A549 (cell line): ENCODE measurements around the gene ABI3BP.

Source experiments
- BHLHE40 ChIP-seq: IDR thresholded peaks from 2 replicates; pipeline ENCODE4 v1.6.1; 2012; ENCODE audit warnings: low read depth, low read length, inconsistent platforms
- CHD2 ChIP-seq: fragments of 150-350 bp; IDR thresholded peaks from 2 replicates; pipeline ENCODE4 v1.6.1; 2014; ENCODE audit warnings: low read length; ENCODE audit not compliant: partially characterized antibody
- CTCF ChIP-seq: fragments of >200 bp; sonication (Bioruptor Twin); formaldehyde crosslinking; IDR thresholded peaks from 3 replicates; pipeline ENCODE4 v1.5.1; 2016
- EP300 ChIP-seq, 2 experiments: fragments of >200 bp; sonication (Bioruptor Twin); formaldehyde crosslinking; IDR thresholded peaks; 2 replicates in 1 of 2; 3 replicates in 1 of 2; pipeline ENCODE4 v1.6.1; 2016 to 2017
- HOXA7 ChIP-seq: fragments of 250-450 bp; sonication (Bioruptor Pico); IDR thresholded peaks from 2 replicates; pipeline ENCODE4 v1.5.0; 2020; ENCODE audit warnings: mild to moderate bottlenecking, moderate library complexity
- JUNB ChIP-seq: fragments of >200 bp; sonication (Bioruptor Twin); formaldehyde crosslinking; IDR thresholded peaks from 2 replicates; pipeline ENCODE4 v1.6.1; 2016
- MAZ ChIP-seq: fragments of 150-350 bp; IDR thresholded peaks from 2 replicates; pipeline ENCODE4 v1.6.1; 2014; ENCODE audit warnings: antibody characterized with exemption, low read depth, low read length, borderline replicate concordance
- PHF8 ChIP-seq: fragments of 200-600 bp; sonication (generic); IDR thresholded peaks from 2 replicates; pipeline ENCODE4 v1.6.1; 2016; ENCODE audit warnings: low read depth, mild to moderate bottlenecking, antibody characterized with exemption, moderate library complexity, borderline replicate concordance
- POLR2A ChIP-seq: IDR thresholded peaks from 2 replicates; pipeline ENCODE4 v1.6.1; 2012; ENCODE audit warnings: mild to moderate bottlenecking, low read length
- REST ChIP-seq: fragments of 200-600 bp; sonication (generic); IDR thresholded peaks from 2 replicates; pipeline ENCODE4 v1.6.1; 2016; ENCODE audit warnings: antibody characterized with exemption, mild to moderate bottlenecking, moderate library complexity

GRCh38 chr3:100759950-100760349, 233.3 kb downstream of the ABI3BP start:
- TF ChIP-seq POLR2A = no peak
- TF ChIP-seq EP300 (IDR thresholded peaks at IDR 0.05) = no peak
- TF ChIP-seq CTCF = no peak
- TF ChIP-seq REST = no peak
- TF ChIP-seq HOXA7 (CRISPR knock-in tag) = no peak
- TF ChIP-seq PHF8 = no peak
- no peak for TF ChIP-seq MAZ
- TF ChIP-seq CHD2 = no peak
- TF ChIP-seq BHLHE40 = no peak
- no peak for TF ChIP-seq JUNB
